Duodenal mucosa (tissue), 2 donors: ENCODE measurements around the gene PKP4.

Experiments
- H3K27ac ChIP-seq: one replicate; pipeline ENCODE4 v1.7.0; 2013; ENCODE audit warnings: low read depth, low read length
- H3K27me3 ChIP-seq, 2 donors: one replicate each; pipeline ENCODE4 v1.7.0; 2013; ENCODE audit warnings: low read length in 2 of 2, control low read depth in 1 of 2; ENCODE audit not compliant: insufficient read depth in 2 of 2, control insufficient read depth in 1 of 2
- H3K36me3 ChIP-seq, 2 donors: one replicate each; pipeline ENCODE4 v1.7.0; 2013; ENCODE audit warnings: low read length in 2 of 2, control low read depth in 1 of 2; ENCODE audit not compliant: insufficient read depth in 2 of 2, control insufficient read depth in 1 of 2
- H3K4me1 ChIP-seq, 2 donors: one replicate each; pipeline ENCODE4 v1.7.0; 2013; ENCODE audit warnings: low read length in 2 of 2, control low read depth in 1 of 2; ENCODE audit not compliant: insufficient read depth in 2 of 2, control insufficient read depth in 1 of 2
- H3K4me3 ChIP-seq, 2 donors: one replicate each; pipeline ENCODE4 v1.7.0; 2013; ENCODE audit warnings: low read length in 2 of 2, low read depth in 1 of 2
- H3K9ac ChIP-seq, 2 donors: one replicate each; pipeline ENCODE4 v1.7.0; 2013; ENCODE audit warnings: low read length in 2 of 2, low read depth in 1 of 2
- H3K9me3 ChIP-seq, 2 donors: one replicate each; pipeline ENCODE4 v1.7.0; 2013; ENCODE audit warnings: low read length in 2 of 2, control low read depth in 1 of 2; ENCODE audit not compliant: control insufficient read depth in 1 of 2

Gene PKP4

GRCh38 chr2:158509928-158510797, 53.4 kb downstream of the PKP4 start:
- peaks cover 0 to 7% of the 10 kb centered on the region in 2 donors for H3K4me1 ChIP-seq
- H3K27me3 ChIP-seq = no peaks in the 10 kb centered on the region
- H3K9ac ChIP-seq = no peak overlapping the region
- no peak overlapping the region for H3K4me3 ChIP-seq
- H3K27ac ChIP-seq = no peak overlapping the region
- H3K9me3 ChIP-seq = no peaks in the 10 kb centered on the region
- no peaks in the 10 kb centered on the region for H3K36me3 ChIP-seq

DNA sequence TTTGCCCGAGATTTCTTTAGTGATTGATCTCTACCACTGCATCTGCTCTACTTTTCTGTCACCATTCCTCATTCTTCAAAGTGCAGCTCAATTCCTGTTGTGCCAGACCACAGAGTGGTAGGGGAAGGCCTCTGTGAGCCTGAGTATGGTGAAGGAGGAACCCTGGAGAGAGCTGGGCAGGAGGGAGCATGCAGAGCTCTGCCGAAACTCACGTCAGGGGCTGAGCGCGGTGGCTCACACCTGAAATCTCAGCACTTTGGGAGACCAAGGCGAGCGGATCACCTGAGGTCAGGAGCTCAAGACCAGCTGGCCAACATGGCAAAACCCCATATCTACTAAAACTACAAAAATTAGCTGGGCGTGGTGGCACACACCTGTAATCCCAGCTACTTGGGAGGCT, 54.1 kb downstream of the PKP4 start:
- H3K36me3 ChIP-seq = no peaks in the 10 kb centered on the region
- H3K4me3 ChIP-seq = no peak overlapping the region
- H3K27ac ChIP-seq = no peak overlapping the region
- no peak overlapping the region for H3K9ac ChIP-seq
- H3K4me1 ChIP-seq = no peaks in the 10 kb centered on the region
- no peaks in the 10 kb centered on the region for H3K27me3 ChIP-seq
- no peaks in the 10 kb centered on the region for H3K9me3 ChIP-seq

GRCh38 chr2:158511706-158512105, 55.0 kb downstream of the PKP4 start:
- H3K4me1 ChIP-seq = no peaks in the 10 kb centered on the region
- H3K27ac ChIP-seq = no peak overlapping the region
- no peaks in the 10 kb centered on the region for H3K9me3 ChIP-seq
- H3K27me3 ChIP-seq = no peaks in the 10 kb centered on the region
- H3K36me3 ChIP-seq = no peaks in the 10 kb centered on the region
- no peak overlapping the region for H3K9ac ChIP-seq
- H3K4me3 ChIP-seq = no peak overlapping the region

- Histone ChIP-seq H3K27ac (no peak overlapping the region), H3K9ac (no peak overlapping the region), H3K27me3 (no peaks in the 10 kb centered on the region), H3K4me1 (no peaks in the 10 kb centered on the region), H3K4me3 (no peak overlapping the region), H3K9me3 (no peaks in the 10 kb centered on the region), H3K36me3 (no peaks in the 10 kb centered on the region)
Measured at GRCh38 chr2:158512323-158512722, 55.6 kb downstream of the PKP4 start.

- Histone ChIP-seq H3K27ac (no peak overlapping the region), H3K4me3 (no peak overlapping the region), H3K36me3 (no peaks in the 10 kb centered on the region), H3K9me3 (no peaks in the 10 kb centered on the region), H3K9ac (no peak overlapping the region), H3K27me3 (no peaks in the 10 kb centered on the region), H3K4me1 (no peaks in the 10 kb centered on the region)
Measured at GRCh38 chr2:158513841-158514240, 57.1 kb downstream of the PKP4 start.

DNA sequence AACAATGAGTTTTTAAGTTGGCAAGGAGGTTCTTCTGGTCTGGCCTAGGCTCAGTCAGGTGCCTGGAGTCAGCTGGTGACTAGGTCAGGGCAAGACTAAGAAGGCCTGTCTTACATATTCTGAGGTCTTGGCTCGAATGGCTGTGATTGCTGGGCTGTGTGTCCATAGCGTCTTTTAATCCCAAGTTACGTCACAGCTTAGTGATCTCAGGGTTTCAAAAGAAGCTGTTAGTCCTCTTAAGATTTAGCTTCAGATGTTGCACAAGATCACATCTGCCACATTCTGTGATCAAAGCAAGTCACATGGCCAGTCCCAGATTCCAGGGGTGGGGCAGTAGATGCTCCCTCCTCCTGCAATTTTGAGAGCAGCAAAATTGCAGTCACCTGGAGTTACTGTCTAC, 61.3 kb downstream of the PKP4 start:
- H3K27me3 ChIP-seq = no peaks in the 10 kb centered on the region
- no peak overlapping the region for H3K9ac ChIP-seq
- no peak overlapping the region for H3K27ac ChIP-seq
- H3K9me3 ChIP-seq = no peaks in the 10 kb centered on the region
- no peak overlapping the region for H3K4me3 ChIP-seq
- no peaks in the 10 kb centered on the region for H3K36me3 ChIP-seq
- H3K4me1 ChIP-seq = no peaks in the 10 kb centered on the region

GRCh38 chr2:158519481-158519880, 62.7 kb downstream of the PKP4 start:
- no peaks in the 10 kb centered on the region for H3K36me3 ChIP-seq
- H3K4me1 ChIP-seq = no peaks in the 10 kb centered on the region
- no peak overlapping the region for H3K9ac ChIP-seq
- H3K27ac ChIP-seq = no peak overlapping the region
- H3K27me3 ChIP-seq = no peaks in the 10 kb centered on the region
- H3K9me3 ChIP-seq = no peaks in the 10 kb centered on the region
- H3K4me3 ChIP-seq = no peak overlapping the region

DNA sequence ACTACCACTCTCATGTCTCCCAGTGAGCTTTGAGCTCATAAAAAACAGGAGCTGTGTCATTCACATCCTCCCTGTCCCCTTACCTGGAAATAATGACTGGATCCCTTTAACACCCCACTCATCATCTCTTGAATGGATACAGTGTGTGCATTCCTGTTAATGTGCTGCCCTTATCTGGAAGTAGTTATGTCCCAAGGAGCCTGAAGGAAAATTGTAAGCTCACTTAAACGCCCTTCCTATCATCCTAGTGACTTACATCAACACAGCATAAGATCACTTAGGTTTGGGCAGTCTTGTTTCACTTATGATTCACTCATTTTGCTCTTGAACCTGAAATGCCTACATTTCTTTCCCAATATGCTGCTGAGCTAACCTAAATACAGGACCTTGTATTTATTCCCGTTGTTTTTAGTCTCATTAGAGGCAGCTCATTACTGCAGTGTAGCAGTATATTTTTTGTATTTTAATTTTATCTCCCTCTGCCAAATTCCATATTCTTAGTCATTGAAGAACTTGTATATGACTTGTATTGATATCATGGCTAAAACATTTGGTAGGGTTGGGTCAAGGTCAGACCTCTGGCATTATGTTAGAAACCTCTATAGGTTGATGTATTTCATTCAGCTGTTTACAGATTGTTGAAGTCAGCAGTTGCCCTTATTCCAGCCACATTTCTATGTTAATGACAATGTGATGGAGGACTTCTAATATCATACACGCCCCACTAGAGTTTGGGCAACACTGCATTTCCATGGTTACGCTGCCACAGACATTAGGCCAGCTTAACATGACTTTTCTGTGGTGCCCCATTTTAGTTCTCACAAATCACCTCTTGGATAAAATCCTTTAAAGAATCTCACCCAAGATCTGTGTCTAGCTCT, 72.9 kb downstream of the PKP4 start:
- H3K36me3 ChIP-seq = peaks cover 2 to 4% of the 10 kb centered on the region in 2 donors
- no peaks in the 10 kb centered on the region for H3K27me3 ChIP-seq
- H3K9ac ChIP-seq = no peak overlapping the region
- no peak overlapping the region for H3K4me3 ChIP-seq
- H3K9me3 ChIP-seq = no peaks in the 10 kb centered on the region
- no peak overlapping the region for H3K27ac ChIP-seq
- H3K4me1 ChIP-seq = no peaks in the 10 kb centered on the region

- H3K4me3 ChIP-seq = no peak overlapping the region
- no peak overlapping the region for H3K27ac ChIP-seq
- H3K27me3 ChIP-seq = no peaks in the 10 kb centered on the region
- H3K4me1 ChIP-seq = no peaks in the 10 kb centered on the region
- peaks cover 2 to 4% of the 10 kb centered on the region in 2 donors for H3K36me3 ChIP-seq
- no peak overlapping the region for H3K9ac ChIP-seq
- no peaks in the 10 kb centered on the region for H3K9me3 ChIP-seq
Measured at GRCh38 chr2:158530829-158531228, 74.1 kb downstream of the PKP4 start.

DNA sequence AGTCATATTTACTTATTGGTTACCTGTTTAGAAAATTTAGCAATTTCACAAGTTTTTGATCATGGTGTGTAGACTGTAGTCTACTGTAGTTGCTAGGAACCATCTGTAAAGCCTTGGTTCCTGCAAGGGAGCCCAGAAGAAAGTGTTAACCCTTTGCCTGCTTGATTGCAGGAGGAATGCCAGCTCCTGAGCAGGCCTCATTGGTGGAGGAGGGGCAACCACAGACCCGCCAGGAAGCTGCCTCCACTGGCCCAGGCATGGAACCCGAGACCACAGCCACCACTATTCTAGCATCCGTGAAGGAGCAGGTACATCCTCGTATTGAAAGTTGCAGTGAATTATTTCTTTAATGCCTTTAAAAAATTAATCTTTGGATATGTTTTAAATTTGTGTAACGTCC, 76.3 kb downstream of the PKP4 start:
- H3K36me3 ChIP-seq = peaks cover 2 to 4% of the 10 kb centered on the region in 2 donors
- no peaks in the 10 kb centered on the region for H3K27me3 ChIP-seq
- H3K27ac ChIP-seq = no peak overlapping the region
- no peaks in the 10 kb centered on the region for H3K9me3 ChIP-seq
- no peaks in the 10 kb centered on the region for H3K4me1 ChIP-seq
- no peak overlapping the region for H3K9ac ChIP-seq
- no peak overlapping the region for H3K4me3 ChIP-seq
